Astrocyte of the spinal cord (primary cell): Measurements from ENCODE around the gene NECTIN4.
A peak's percentile ranks its signal among the peaks of the same experiment; 100 is the strongest.
"Not testable (repeated sequence)": the region's sequence is repeated elsewhere in the genome, so short reads cannot be mapped to it uniquely, and the experiment has no call there.

ENCODE experiments used
- DNase-seq: peaks from one replicate; pipeline ENCODE4 v3.0.0; 2011; ENCODE audit warnings: low read depth, low spot score
- H3K4me3 ChIP-seq: 2 replicates; pipeline ENCODE4 v1.5.1; 2011; ENCODE audit warnings: low read depth, mild to moderate bottlenecking, low read length, moderate library complexity
- CTCF ChIP-seq: IDR thresholded peaks from 2 replicates; pipeline ENCODE4 v1.5.1; 2012; ENCODE audit warnings: low read depth, mild to moderate bottlenecking, low read length, inconsistent platforms
- in situ Hi-C: cut with HindIII; loops from 2 replicates; pipeline ENCODE4 v1.10.0; 2017; ENCODE audit warnings: low sequenced_read_pairs

The NECTIN4 gene

DNA sequence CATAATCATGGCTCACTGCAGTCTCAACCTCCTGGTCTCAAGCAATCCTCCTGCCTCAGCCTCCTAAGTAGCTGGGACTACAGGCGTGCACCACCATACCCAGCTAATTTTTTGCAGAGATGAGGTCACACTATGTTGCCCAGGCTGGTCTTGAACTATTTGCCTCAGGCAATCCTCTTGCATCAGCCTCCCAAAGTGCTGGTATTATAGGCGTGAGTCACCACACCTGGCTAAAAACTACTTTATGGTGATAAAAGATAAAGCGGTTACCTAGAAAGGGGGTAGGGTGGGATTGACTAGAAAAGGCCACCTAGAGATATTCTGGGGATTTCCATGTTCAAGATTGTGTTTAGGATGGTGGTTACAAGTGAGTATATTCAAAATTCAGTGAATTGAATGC lies 55.6 kb downstream of the NECTIN4 start:
- DNase-seq = no peak
- H3K4me3 ChIP-seq = no peak overlapping the region
- in situ Hi-C loops = loop anchor here (25.0 kb wide), 1 partner anchor 104 kb away; the partner anchor contains the start of gene DEDD

GRCh38 chr1:161032409-161032808 lies 56.9 kb downstream of the NECTIN4 start:
- DNase-seq = no peak
- no peak for TF ChIP-seq CTCF
- H3K4me3 ChIP-seq = no peak overlapping the region
- in situ Hi-C loops = loop anchor here (25.0 kb wide), 1 partner anchor 105 kb away; the partner anchor contains the start of gene DEDD

More for the DNA sequence above, 55.6 kb downstream of the NECTIN4 start:
- no peak for TF ChIP-seq CTCF

DNA sequence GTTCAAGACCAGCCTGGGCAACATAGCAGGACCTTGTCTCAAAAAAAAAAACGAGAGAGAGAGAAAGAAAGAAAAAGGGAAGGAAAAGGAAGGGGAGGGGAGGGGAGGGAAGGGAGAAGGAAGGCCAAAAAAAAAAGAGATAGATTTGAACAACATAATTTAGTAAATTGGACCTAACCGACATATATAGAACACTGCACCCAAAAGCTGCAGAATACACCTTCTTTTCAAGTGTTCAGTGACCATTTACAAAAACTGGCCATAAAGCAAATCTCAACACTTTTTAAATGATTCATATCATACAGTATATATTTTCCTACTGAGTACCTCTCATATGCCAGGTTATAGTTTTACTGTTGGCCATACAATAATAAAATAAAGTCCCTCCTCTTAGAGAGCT lies 57.5 kb downstream of the NECTIN4 start:
- in situ Hi-C loops = loop anchor here (25.0 kb wide), 1 partner anchor 105 kb away; the partner anchor contains the start of gene DEDD
- H3K4me3 ChIP-seq = no peak overlapping the region
- no peak for TF ChIP-seq CTCF
- no peak for DNase-seq

GRCh38 chr1:161029466-161029865 lies 59.9 kb downstream of the NECTIN4 start:
- DNase-seq, H3K4me3 ChIP-seq: not testable (repeated sequence)
- in situ Hi-C loops = loop anchor here (25.0 kb wide), 1 partner anchor 108 kb away; the partner anchor contains the start of gene DEDD

- H3K4me3 ChIP-seq, DNase-seq: not testable (repeated sequence)
- in situ Hi-C loops = loop anchor here (25.0 kb wide), 1 partner anchor 110 kb away; the partner anchor contains the start of gene DEDD
Observed at GRCh38 chr1:161026954-161027353, 62.4 kb downstream of the NECTIN4 start.

- in situ Hi-C loops, H3K4me3 ChIP-seq, DNase-seq: not testable (repeated sequence)
Observed at GRCh38 chr1:161022432-161022831, 66.9 kb downstream of the NECTIN4 start.

DNA sequence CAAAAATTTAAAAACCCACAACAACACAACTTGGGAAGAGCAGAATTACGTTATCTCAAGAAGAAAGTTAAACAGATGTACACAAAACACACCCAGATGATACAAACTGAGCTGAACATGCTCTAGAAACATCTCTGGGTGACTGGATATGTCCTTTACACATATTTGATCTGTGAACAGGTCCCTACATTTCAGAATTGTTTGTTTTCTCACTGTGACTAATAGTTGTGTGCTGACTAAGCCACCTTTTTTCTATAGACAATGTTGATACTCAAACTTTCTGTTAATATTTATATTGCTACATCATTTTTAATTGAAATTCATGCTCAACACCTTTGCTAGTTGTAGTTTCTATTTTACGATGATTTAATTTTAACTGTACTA lies 67.4 kb downstream of the NECTIN4 start:
- H3K4me3 ChIP-seq = no peak overlapping the region
- DNase-seq = no peak
- in situ Hi-C loops = no loop called here
- no peak for TF ChIP-seq CTCF

DNA sequence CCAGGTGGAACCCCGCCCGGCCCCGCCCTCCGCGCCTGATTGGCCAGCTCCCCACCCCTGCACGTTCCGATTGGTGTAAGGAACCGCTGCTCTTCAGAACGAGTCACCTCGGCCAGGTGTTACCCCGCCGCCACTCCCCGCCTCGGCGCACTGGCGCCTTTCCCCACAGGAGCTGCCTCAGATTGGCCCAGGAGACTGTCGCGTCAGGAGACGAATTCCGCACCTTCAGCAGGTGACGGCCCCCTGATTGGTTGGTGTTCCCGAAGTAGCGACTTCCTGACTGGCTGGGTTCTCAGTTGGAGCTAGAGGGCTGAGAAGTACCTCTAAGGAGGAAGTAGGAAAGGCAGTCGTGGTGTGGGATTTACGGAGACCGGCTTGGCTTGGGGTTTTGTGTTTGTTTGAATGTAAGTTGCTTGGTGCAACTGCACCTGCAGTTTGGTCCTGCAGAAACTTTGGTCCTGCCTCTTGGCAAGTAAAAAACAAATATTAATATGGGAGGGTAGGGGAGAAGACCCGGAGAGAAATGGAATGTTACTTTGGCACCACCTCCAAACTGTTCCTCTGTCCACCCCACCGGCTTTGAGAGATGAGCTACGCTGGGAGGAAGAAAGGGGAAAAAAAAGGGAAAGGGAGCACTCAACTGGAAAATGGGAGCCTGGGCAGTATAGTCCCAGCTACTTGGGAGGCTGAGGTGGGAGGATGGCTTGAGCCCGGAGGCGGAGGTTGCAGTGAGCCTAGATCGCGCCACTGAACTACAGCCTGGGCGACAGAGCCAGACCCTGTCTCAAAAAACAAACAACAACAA lies 68.0 kb downstream of the NECTIN4 start:
- no peak for DNase-seq
- H3K4me3 ChIP-seq = peak overlapping the region; percentile 51
- in situ Hi-C loops = no loop called here
- no peak for TF ChIP-seq CTCF
